MG63 (cell line): ENCODE measurements around the gene MYRIP. TPM values are rescaled to one million over a fixed set of nuclear protein-coding genes. Genes with fewer than 3 reads are reported as not detected.
"Not testable (repeated sequence)": the region's sequence is repeated elsewhere in the genome, so short reads cannot be mapped to it uniquely, and the experiment has no call there.

ENCODE experiments used
- DNase-seq: peaks from one replicate; pipeline ENCODE4 v3.0.0-alpha.2; 2020
- H3K27me3 ChIP-seq: fragments of 250-450 bp; sonication (Bioruptor Pico); 2 replicates; pipeline ENCODE4 v1.5.1; 2020; ENCODE audit warnings: mild to moderate bottlenecking, moderate library complexity
- H3K36me3 ChIP-seq: fragments of 250-450 bp; sonication (Bioruptor Pico); 2 replicates; pipeline ENCODE4 v1.5.1; 2020; ENCODE audit warnings: mild to moderate bottlenecking, moderate library complexity
- H3K4me3 ChIP-seq: fragments of 250-450 bp; sonication (Bioruptor Pico); 2 replicates; pipeline ENCODE4 v1.5.1; 2020; ENCODE audit warnings: mild to moderate bottlenecking, moderate library complexity
- H3K9me3 ChIP-seq: fragments of 250-450 bp; sonication (Bioruptor Pico); 2 replicates; pipeline ENCODE4 v1.5.1; 2020; ENCODE audit warnings: mild to moderate bottlenecking, moderate library complexity
- total RNA-seq: library from RNA; depleted of rRNA; stranded (reverse); fragments of >200 nt; shearing (Covaris generic); gene quantifications from 2 replicates; pipeline ENCODE4 v1.2.3, GENCODE V29; 2014; ENCODE audit warnings: low replicate concordance

The MYRIP gene
- total RNA-seq, 1 experiment from 2014 or later, result 2.6 TPM

- no peaks in the 10 kb centered on the region for H3K36me3 ChIP-seq
- no peak for DNase-seq
- H3K9me3 ChIP-seq, result no peaks in the 10 kb centered on the region
- no peaks in the 10 kb centered on the region for H3K27me3 ChIP-seq
- H3K4me3 ChIP-seq, result no peak overlapping the region
Measured at GRCh38 chr3:40258555-40258954, 449.1 kb downstream of the MYRIP start.

- Histone ChIP-seq H3K9me3 (no peaks in the 10 kb centered on the region), H3K4me3 (no peak overlapping the region), H3K36me3 (no peaks in the 10 kb centered on the region), H3K27me3 (no peaks in the 10 kb centered on the region)
- no peak for DNase-seq
Measured at GRCh38 chr3:40262331-40262730, 452.9 kb downstream of the MYRIP start.

DNA sequence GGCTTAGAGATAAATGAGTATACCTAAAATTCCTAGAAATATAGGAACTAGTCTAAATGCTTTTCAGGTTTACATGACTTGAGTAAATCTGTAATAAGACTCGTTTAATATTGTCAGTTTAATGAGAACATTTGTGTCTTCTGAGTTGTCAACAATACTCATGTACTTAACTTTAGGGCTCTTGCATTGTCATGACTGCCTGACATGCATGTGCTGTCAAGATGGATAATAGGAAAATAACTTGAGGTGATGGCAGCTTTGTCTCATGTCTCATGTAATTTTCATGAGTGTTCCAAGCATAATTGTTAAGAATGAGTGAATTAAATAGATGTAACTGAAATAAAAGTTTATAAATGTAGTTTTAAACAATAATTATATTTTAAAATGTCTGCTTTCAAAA is 455.0 kb downstream of the MYRIP start:
- no peak overlapping the region for H3K4me3 ChIP-seq

DNA sequence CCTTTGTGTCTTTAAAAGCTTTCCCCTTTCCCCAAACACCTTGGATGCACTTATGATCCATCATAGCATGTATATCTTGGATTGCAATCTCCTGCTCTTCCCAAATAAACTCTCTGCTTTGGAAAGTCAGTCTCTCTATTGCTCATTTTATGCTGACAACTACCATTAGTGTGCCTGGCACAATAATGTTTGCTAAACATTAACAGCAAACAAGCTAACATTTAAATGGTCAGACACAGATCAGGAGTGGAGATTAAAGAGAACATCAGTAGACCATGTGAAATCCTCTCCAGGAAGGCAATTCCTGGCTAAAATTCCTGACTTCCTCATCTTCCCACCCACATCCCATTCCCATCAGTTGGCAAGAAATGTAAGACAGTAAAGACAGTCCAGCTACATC is 455.8 kb downstream of the MYRIP start:
- H3K9me3 ChIP-seq, result no peaks in the 10 kb centered on the region
- no peaks in the 10 kb centered on the region for H3K36me3 ChIP-seq
- no peaks in the 10 kb centered on the region for H3K27me3 ChIP-seq
- DNase-seq, result no peak
- H3K4me3 ChIP-seq, result no peak overlapping the region

More for the DNA sequence above, 455.0 kb downstream of the MYRIP start:
- no peak for DNase-seq
- H3K36me3 ChIP-seq, result no peaks in the 10 kb centered on the region
- H3K27me3 ChIP-seq, result no peaks in the 10 kb centered on the region
- H3K9me3 ChIP-seq, result no peaks in the 10 kb centered on the region

GRCh38 chr3:40267937-40268724 is 458.7 kb downstream of the MYRIP start:
- H3K4me3 ChIP-seq, result no peak overlapping the region
- no peak for DNase-seq
- no peaks in the 10 kb centered on the region for H3K36me3 ChIP-seq

DNA sequence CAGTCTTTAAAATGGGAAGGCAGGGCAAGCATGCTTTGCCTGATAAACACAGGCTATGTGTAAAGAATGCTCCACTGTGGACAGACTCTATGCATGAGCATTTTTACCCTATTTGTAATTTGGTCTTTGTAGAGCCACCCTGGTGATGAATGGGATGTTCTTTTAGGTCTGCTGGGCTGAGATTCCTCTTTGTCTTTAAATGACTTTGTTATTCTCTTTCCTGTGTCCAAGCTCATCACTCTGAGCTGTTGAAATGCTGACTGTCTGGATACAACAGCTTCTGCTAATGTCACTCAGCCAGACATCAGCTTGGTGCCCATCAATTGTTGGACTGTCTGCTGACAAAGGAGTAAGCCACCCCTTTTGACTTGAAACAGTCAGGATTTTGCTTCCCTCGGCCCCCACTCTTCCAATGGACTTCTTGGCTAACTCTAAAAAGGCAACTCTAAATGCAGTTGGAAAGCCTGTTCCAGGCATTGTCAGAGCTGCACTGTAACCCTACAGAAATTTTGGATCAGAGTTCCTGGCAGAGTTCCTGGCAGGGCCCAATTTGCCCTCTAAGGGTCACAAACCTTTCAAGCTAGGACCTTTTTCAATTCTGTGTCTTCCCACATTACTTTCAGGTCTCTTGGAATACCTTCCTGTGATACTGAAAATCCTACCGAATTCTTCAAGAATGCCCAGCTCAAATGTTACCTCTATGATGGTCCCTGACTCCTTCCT is 459.6 kb downstream of the MYRIP start:
- Histone ChIP-seq H3K4me3 (no peak overlapping the region), H3K36me3 (no peaks in the 10 kb centered on the region), H3K27me3 (no peaks in the 10 kb centered on the region), H3K9me3 (no peaks in the 10 kb centered on the region)
- no peak for DNase-seq

More at GRCh38 chr3:40267937-40268724, 458.7 kb downstream of the MYRIP start:
- H3K27me3 ChIP-seq, result no peaks in the 10 kb centered on the region
- H3K9me3 ChIP-seq, result no peaks in the 10 kb centered on the region

DNA sequence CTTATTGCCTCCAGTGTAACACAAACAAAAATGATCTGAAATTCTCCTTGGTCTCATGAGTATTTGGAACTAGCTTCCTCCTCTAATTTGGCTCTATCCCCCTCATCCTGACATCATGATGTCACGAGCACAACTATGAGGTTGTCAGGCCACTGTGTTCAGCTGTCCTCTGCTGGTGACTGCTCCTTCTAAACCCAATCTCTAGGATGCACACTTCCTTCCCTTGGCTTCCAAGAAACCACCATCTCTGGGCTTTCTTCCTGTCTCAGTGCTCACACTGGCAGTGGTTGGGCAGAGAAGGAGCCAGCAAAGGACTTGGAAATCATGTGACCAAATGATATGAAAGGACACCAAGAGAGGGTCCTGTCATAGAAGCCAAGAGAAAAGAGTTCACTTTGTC is 469.4 kb downstream of the MYRIP start:
- Histone ChIP-seq H3K4me3 (no peak overlapping the region), H3K36me3 (no peaks in the 10 kb centered on the region), H3K9me3 (no peaks in the 10 kb centered on the region), H3K27me3 (no peaks in the 10 kb centered on the region)
- DNase-seq, result no peak

GRCh38 chr3:40281995-40282394 is 472.6 kb downstream of the MYRIP start:
- H3K27me3 ChIP-seq, result no peaks in the 10 kb centered on the region
- no peaks in the 10 kb centered on the region for H3K36me3 ChIP-seq
- DNase-seq, result no peak
- H3K4me3 ChIP-seq, result no peak overlapping the region
- no peaks in the 10 kb centered on the region for H3K9me3 ChIP-seq

DNA sequence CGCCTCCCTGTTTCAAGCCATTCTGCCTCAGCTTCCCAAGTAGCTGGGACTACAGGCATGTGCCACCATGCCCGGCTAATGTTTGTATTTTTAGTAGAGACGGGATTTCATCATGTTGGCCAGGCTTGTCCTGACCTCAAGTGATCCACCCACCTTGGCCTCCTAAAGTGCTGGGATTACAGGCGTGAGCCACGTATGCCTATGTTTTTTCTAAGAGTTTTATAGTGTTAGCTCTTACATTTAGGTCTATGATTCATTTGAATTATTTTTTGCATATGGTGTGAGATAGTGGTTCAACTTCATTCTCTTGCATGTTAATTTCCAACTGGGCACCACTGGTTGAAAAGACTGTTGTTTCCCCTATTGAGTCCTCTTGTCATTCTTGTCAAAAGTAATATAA is 473.6 kb downstream of the MYRIP start:
- H3K27me3 ChIP-seq, DNase-seq, H3K4me3 ChIP-seq, H3K36me3 ChIP-seq, H3K9me3 ChIP-seq: not testable (repeated sequence)

DNA sequence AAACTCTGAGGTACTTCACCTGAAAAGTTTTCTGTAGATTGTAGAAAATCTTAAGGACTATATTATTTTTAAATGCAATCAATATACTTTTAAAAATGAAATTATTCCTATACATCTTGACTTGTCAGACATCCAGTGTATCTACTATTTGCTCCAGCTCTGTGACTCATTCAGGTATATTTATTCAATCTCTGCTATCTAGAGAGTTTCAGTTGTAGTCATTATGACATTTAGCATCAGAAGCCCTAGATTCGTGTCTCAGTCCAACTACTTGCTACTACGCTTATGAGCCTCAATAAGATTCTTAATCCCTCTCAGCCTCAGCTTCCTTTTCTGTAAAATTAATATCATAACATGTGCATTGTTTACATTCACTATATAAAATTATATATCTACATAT is 477.8 kb downstream of the MYRIP start:
- DNase-seq, result no peak
- Histone ChIP-seq H3K36me3 (no peaks in the 10 kb centered on the region), H3K4me3 (no peak overlapping the region), H3K27me3 (no peaks in the 10 kb centered on the region), H3K9me3 (no peaks in the 10 kb centered on the region)

- no peaks in the 10 kb centered on the region for H3K9me3 ChIP-seq
- H3K4me3 ChIP-seq, result no peak overlapping the region
- H3K36me3 ChIP-seq, result no peaks in the 10 kb centered on the region
- DNase-seq, result peak; percentile 23
- H3K27me3 ChIP-seq, result no peaks in the 10 kb centered on the region
Measured at GRCh38 chr3:40290396-40290795, 481.0 kb downstream of the MYRIP start.

DNA sequence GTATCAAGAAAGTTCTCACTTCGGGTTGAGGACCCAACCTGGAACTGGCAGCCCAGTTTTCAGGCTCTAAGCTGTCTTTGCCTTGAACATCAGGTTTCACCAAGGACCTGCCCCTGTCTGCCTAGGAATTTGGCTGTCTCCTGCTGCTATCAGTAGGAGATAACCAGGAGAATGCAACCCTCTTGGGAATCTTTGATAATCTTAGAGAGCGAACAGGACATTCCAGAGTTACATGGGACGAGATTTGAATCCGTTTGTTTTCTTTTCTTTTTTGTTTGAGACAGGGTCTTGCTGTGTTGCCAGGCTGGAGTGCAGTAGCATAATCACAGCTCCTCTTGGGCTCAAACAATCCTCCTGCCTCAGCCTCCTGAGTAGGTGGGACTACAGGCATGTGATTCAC is 482.1 kb downstream of the MYRIP start:
- Histone ChIP-seq H3K9me3 (no peaks in the 10 kb centered on the region), H3K4me3 (no peak overlapping the region), H3K27me3 (no peaks in the 10 kb centered on the region), H3K36me3 (no peaks in the 10 kb centered on the region)
- DNase-seq, result no peak

- Histone ChIP-seq H3K27me3 (no peaks in the 10 kb centered on the region), H3K9me3 (no peaks in the 10 kb centered on the region), H3K36me3 (no peaks in the 10 kb centered on the region), H3K4me3 (no peak overlapping the region)
- no peak for DNase-seq
Measured at GRCh38 chr3:40292637-40293349, 483.4 kb downstream of the MYRIP start.

- DNase-seq, result no peak
- no peak overlapping the region for H3K4me3 ChIP-seq
- no peaks in the 10 kb centered on the region for H3K36me3 ChIP-seq
- H3K9me3 ChIP-seq, result no peaks in the 10 kb centered on the region
- no peaks in the 10 kb centered on the region for H3K27me3 ChIP-seq
Measured at GRCh38 chr3:40294434-40294833, 485.0 kb downstream of the MYRIP start.

- Histone ChIP-seq H3K4me3 (no peak overlapping the region), H3K36me3 (no peaks in the 10 kb centered on the region), H3K27me3 (no peaks in the 10 kb centered on the region), H3K9me3 (no peaks in the 10 kb centered on the region)
- no peak for DNase-seq
Measured at GRCh38 chr3:40298075-40298474, 488.7 kb downstream of the MYRIP start.

DNA sequence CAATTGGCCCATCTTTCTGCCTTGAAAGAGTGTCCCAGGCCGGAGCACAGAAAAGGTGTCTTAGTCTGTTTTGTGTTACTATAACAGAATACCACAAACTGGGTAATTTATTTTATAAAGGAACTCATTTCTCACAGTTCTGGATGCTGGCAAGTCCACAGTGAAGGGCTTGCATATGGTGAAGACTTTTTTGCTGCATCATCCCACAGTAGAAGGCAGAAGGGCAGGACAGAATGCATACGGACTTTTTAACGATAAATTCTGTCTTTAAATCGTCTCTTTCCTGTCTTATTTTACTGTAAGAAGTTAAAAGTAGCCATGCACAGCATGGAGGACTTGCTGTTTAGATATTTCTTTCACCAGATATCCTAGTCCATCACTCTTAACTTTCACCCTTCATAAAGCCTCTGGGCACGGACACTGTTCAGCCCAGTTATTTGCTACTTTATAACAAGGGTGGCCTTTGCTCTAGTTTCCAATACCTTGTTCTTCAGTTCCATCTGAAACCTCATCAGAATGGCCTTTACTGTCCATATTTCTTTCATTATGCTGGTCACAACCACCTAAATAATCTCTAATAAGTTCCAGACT is 489.8 kb downstream of the MYRIP start:
- Histone ChIP-seq H3K9me3 (no peaks in the 10 kb centered on the region), H3K36me3 (no peaks in the 10 kb centered on the region), H3K4me3 (no peak overlapping the region), H3K27me3 (no peaks in the 10 kb centered on the region)
- no peak for DNase-seq

DNA sequence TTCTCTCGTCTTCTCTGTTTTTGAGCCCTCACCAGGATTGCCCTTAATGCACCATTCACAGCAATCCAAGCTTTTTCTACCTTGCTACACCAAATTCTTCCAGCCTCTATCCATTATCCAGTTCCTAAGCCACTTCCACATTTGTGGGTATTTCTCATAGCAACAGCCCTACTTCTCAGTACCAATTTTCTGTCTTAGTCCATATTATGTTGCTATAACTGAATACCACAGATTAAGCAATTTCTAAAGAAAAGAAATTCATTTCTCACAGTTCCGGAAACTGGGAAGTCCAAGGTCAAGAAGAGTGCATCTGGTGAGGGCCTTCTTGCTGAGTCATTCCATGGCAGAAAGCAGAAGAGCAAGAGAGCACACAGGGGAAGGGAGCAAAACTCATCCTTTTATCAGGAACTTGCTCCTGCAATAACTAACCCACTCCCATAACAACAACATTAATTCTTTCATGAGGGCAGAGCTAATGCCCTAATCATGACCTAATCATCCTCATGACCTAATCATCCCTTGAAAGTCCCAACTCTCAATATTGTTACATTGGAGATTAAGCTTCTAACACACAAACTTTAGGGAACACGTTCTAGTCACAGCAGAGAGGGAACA is 490.4 kb downstream of the MYRIP start:
- no peaks in the 10 kb centered on the region for H3K27me3 ChIP-seq
- no peak overlapping the region for H3K4me3 ChIP-seq
- DNase-seq, result peak; percentile 5
- H3K36me3 ChIP-seq, result no peaks in the 10 kb centered on the region
- H3K9me3 ChIP-seq, result no peaks in the 10 kb centered on the region
